Measurements from ENCODE around the gene MSX1. TPM values are rescaled to one million over a fixed set of nuclear protein-coding genes. Genes with fewer than 3 reads are reported as not detected.

MSX1 gene
- polyA plus RNA-seq, 1 donor (not counting 4 experiments of a cell fraction or from before 2014, with no cell fraction given) = not detected

DNA sequence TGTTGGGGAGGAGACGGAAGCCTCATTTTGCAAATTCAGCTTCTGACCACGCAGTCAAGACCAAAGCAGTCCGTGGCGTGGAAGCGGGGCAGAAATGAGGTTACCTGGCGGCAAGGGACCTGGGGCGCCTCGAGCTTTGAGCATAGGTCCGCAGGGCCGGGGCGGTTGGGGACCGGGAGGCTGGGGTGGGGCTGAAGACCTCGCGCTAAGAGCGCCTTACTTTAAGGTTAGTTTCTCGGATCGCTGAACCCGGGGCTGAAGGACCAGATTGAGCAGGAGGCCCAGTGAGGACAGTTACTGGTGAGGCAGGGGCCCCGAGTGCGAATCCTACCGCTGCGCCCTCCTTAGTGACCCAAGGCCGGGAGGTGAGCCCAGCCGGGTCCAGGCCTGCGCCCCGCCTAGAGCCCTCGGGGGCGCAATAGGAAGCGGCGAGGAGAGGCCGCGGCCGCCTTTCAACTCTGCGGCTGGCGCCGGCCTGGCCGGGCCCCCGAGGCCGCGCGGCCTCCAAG is 7.5 kb downstream of the MSX1 start:
- no peak for FAIRE-seq
- DNase-seq (ENCODE audit: low read depth, low spot score) = no peak
- Histone ChIP-seq H3K9ac (ENCODE audit: control insufficient read depth, extremely low read depth, insufficient read depth, low read length) (no peak overlapping the region), H3K4me1 (ENCODE audit: control insufficient read depth, extremely low read depth, insufficient read depth, low read length) (no peaks in the 10 kb centered on the region), H3K9me1 (ENCODE audit: control insufficient read depth, extremely low read depth, insufficient read depth, low read length) (no peaks in the 10 kb centered on the region), H3K79me2 (ENCODE audit: control insufficient read depth, insufficient read depth, low read length) (no peaks in the 10 kb centered on the region), H3K9me3 (ENCODE audit: control insufficient read depth, low read depth, low read length) (no peaks in the 10 kb centered on the region), H4K20me1 (ENCODE audit: control insufficient read depth, extremely low read depth, insufficient read depth, low read length) (peaks cover 6% of the 10 kb centered on the region), H3K27ac (ENCODE audit: control insufficient read depth, insufficient read depth, low read length) (no peak overlapping the region), H3K36me3 (ENCODE audit: control insufficient read depth in 2 of 2, extremely low read depth in 1 of 2, insufficient read depth in 2 of 2, low read length in 2 of 2) (no peaks in the 10 kb centered on the region), H2AFZ (ENCODE audit: control insufficient read depth, low read length) (no peak overlapping the region), H3K4me3 (ENCODE audit: control insufficient read depth in 2 of 3, extremely low read depth in 1 of 3, insufficient read depth in 2 of 3, low read depth in 1 of 3, low read length in 3 of 3) (no peak overlapping the region), H3K4me2 (ENCODE audit: control insufficient read depth, extremely low read depth, insufficient read depth, low read depth, low read length) (peak overlapping the region; percentile 48), H3K27me3 (ENCODE audit: control insufficient read depth, extremely low read depth, insufficient read depth, low read length) (peaks cover 99% of the 10 kb centered on the region)
- dilution Hi-C loops (cut with MboI; ENCODE audit: extremely low pct_ligation_motif_present, low sequenced_read_pairs) = no loop called here
- no peak for TF ChIP-seq EZH2 (IDR thresholded peaks at IDR 0.05; ENCODE audit: low read length)
- TF ChIP-seq, protein P1, sequence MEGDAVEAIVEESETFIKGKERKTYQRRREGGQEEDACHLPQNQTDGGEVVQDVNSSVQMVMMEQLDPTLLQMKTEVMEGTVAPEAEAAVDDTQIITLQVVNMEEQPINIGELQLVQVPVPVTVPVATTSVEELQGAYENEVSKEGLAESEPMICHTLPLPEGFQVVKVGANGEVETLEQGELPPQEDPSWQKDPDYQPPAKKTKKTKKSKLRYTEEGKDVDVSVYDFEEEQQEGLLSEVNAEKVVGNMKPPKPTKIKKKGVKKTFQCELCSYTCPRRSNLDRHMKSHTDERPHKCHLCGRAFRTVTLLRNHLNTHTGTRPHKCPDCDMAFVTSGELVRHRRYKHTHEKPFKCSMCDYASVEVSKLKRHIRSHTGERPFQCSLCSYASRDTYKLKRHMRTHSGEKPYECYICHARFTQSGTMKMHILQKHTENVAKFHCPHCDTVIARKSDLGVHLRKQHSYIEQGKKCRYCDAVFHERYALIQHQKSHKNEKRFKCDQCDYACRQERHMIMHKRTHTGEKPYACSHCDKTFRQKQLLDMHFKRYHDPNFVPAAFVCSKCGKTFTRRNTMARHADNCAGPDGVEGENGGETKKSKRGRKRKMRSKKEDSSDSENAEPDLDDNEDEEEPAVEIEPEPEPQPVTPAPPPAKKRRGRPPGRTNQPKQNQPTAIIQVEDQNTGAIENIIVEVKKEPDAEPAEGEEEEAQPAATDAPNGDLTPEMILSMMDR (optimal IDR thresholded peaks at IDR 0.05 in 1 of 3, IDR thresholded peaks at IDR 0.05 in 1 of 3, conservative IDR thresholded peaks at IDR 0.05 in 1 of 3; ENCODE audit: extremely low read depth in 1 of 3, insufficient read depth in 2 of 3, low read length in 3 of 3) = no peak

DNA sequence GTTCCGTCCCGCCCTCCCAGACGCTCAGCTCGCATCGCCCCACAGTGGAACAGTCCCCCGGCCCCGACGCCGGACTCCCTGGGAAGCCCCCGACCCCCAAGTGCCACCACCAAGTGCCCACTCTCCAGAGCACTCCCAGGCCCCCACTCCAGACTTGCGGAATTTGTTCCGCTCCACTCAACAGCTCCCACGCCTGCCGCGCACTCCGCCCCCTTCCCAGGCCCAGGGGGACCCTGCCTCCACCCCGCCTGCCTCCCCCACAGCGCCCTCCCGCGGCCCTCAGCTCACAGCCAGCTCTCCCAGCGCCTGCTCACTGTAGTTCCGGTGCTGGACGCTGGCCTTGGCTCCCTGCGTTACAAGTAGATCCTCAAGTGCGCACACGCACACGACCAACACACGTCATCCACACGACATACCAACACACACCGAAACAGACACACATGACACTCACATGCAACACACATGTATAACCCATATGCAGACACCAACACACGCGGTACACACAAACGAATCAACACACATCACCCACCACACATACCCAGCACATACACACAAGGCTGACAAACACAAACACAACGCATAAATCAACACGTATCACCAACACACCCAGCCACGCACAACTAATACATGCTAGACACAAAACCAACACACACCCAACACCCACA is 8.0 kb downstream of the MSX1 start:
- Histone ChIP-seq H3K9me1 (ENCODE audit: control insufficient read depth, extremely low read depth, insufficient read depth, low read length) (no peaks in the 10 kb centered on the region), H3K79me2 (ENCODE audit: control insufficient read depth, insufficient read depth, low read length) (no peaks in the 10 kb centered on the region), H3K27me3 (ENCODE audit: control insufficient read depth, extremely low read depth, insufficient read depth, low read length) (peaks cover 99% of the 10 kb centered on the region), H3K9ac (ENCODE audit: control insufficient read depth, extremely low read depth, insufficient read depth, low read length) (no peak overlapping the region), H3K9me3 (ENCODE audit: control insufficient read depth, low read depth, low read length) (no peaks in the 10 kb centered on the region), H3K4me3 (ENCODE audit: control insufficient read depth in 2 of 3, extremely low read depth in 1 of 3, insufficient read depth in 2 of 3, low read depth in 1 of 3, low read length in 3 of 3) (no peak overlapping the region), H2AFZ (ENCODE audit: control insufficient read depth, low read length) (no peak overlapping the region), H4K20me1 (ENCODE audit: control insufficient read depth, extremely low read depth, insufficient read depth, low read length) (peaks cover 6% of the 10 kb centered on the region), H3K36me3 (ENCODE audit: control insufficient read depth in 2 of 2, extremely low read depth in 1 of 2, insufficient read depth in 2 of 2, low read length in 2 of 2) (no peaks in the 10 kb centered on the region), H3K27ac (ENCODE audit: control insufficient read depth, insufficient read depth, low read length) (no peak overlapping the region), H3K4me2 (ENCODE audit: control insufficient read depth, extremely low read depth, insufficient read depth, low read depth, low read length) (no peak overlapping the region), H3K4me1 (ENCODE audit: control insufficient read depth, extremely low read depth, insufficient read depth, low read length) (no peaks in the 10 kb centered on the region)
- FAIRE-seq (no peak), DNase-seq (ENCODE audit: low read depth, low spot score) (no peak)
- TF ChIP-seq, protein P1 (optimal IDR thresholded peaks at IDR 0.05 in 1 of 3, IDR thresholded peaks at IDR 0.05 in 1 of 3, conservative IDR thresholded peaks at IDR 0.05 in 1 of 3; ENCODE audit: extremely low read depth in 1 of 3, insufficient read depth in 2 of 3, low read length in 3 of 3) = no peak
- TF ChIP-seq EZH2 (IDR thresholded peaks at IDR 0.05; ENCODE audit: low read length) = peak; percentile 71
- dilution Hi-C loops (cut with MboI; ENCODE audit: extremely low pct_ligation_motif_present, low sequenced_read_pairs) = no loop called here
